ENCODE results near the gene TXNDC11.

- TF ChIP-seq POLR2AphosphoS5 (IDR thresholded peaks at IDR 0.05): no peak
- TF ChIP-seq, protein P1, sequence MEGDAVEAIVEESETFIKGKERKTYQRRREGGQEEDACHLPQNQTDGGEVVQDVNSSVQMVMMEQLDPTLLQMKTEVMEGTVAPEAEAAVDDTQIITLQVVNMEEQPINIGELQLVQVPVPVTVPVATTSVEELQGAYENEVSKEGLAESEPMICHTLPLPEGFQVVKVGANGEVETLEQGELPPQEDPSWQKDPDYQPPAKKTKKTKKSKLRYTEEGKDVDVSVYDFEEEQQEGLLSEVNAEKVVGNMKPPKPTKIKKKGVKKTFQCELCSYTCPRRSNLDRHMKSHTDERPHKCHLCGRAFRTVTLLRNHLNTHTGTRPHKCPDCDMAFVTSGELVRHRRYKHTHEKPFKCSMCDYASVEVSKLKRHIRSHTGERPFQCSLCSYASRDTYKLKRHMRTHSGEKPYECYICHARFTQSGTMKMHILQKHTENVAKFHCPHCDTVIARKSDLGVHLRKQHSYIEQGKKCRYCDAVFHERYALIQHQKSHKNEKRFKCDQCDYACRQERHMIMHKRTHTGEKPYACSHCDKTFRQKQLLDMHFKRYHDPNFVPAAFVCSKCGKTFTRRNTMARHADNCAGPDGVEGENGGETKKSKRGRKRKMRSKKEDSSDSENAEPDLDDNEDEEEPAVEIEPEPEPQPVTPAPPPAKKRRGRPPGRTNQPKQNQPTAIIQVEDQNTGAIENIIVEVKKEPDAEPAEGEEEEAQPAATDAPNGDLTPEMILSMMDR (IDR thresholded peaks at IDR 0.05): no peak
- no peak for TF ChIP-seq POLR2A (IDR thresholded peaks at IDR 0.05)
- TF ChIP-seq EP300 (IDR thresholded peaks at IDR 0.05): no peak
Observed at GRCh38 chr16:11638140-11638539, 104.5 kb downstream of the TXNDC11 start.

Data from upper lobe of left lung (tissue), 4 donors.